Activated CD4-positive, CD25-positive, alpha-beta regulatory T cell (primary cell): ENCODE results near the gene TMEM40.
A peak's percentile ranks its signal among the peaks of the same experiment; 100 is the strongest.
"Not testable (repeated sequence)": the region's sequence is repeated elsewhere in the genome, so short reads cannot be mapped to it uniquely, and the experiment has no call there.

Experiments
- DNase-seq, 4 experiments: peaks; one replicate each; lab custom pipeline; 2025; lab: John Stamatoyannopoulos, UW

Gene TMEM40

GRCh38 chr3:12750658-12751071 is 8.4 kb downstream of the TMEM40 start:
- no peak for DNase-seq

GRCh38 chr3:12750223-12750622 is 8.8 kb downstream of the TMEM40 start:
- DNase-seq: no peak

GRCh38 chr3:12748477-12748876 is 10.6 kb downstream of the TMEM40 start:
- no peak for DNase-seq

GRCh38 chr3:12746419-12746818 is 12.6 kb downstream of the TMEM40 start:
- DNase-seq: no peak

- no peak for DNase-seq
Measured at GRCh38 chr3:12744326-12744725, 14.7 kb downstream of the TMEM40 start.

- DNase-seq: no peak
Measured at GRCh38 chr3:12743583-12743982, 15.5 kb downstream of the TMEM40 start.

GRCh38 chr3:12742330-12743107 is 16.5 kb downstream of the TMEM40 start:
- no peak for DNase-seq

- no peak for DNase-seq
Measured at GRCh38 chr3:12741209-12741608, 17.9 kb downstream of the TMEM40 start.

- no peak for DNase-seq
Measured at GRCh38 chr3:12737833-12738232, 21.2 kb downstream of the TMEM40 start.

- DNase-seq: no peak
Measured at GRCh38 chr3:12737319-12737718, 21.7 kb downstream of the TMEM40 start.

GRCh38 chr3:12734960-12735359 is 24.1 kb downstream of the TMEM40 start:
- DNase-seq: no peak

GRCh38 chr3:12733566-12733965 is 25.5 kb downstream of the TMEM40 start:
- no peak for DNase-seq

- no peak for DNase-seq
Measured at GRCh38 chr3:12730506-12731242, 28.4 kb downstream of the TMEM40 start.

GRCh38 chr3:12729051-12729651 is 29.9 kb downstream of the TMEM40 start:
- no peak for DNase-seq

GRCh38 chr3:12727937-12728336 is 31.1 kb downstream of the TMEM40 start:
- no peak for DNase-seq

- DNase-seq: no peak
Measured at GRCh38 chr3:12727481-12727880, 31.6 kb downstream of the TMEM40 start.

GRCh38 chr3:12725436-12725835 is 33.6 kb downstream of the TMEM40 start:
- DNase-seq: no peak

- DNase-seq: no peak
Measured at GRCh38 chr3:12724794-12725193, 34.3 kb downstream of the TMEM40 start.

- DNase-seq: not testable (repeated sequence)
Measured at GRCh38 chr3:12723362-12723761, 35.7 kb downstream of the TMEM40 start.

GRCh38 chr3:12722226-12722625 is 36.8 kb downstream of the TMEM40 start:
- DNase-seq: no peak

- peak; percentile 24 to 47 (median 39) for DNase-seq
Measured at GRCh38 chr3:12719984-12720898, 38.8 kb downstream of the TMEM40 start.

GRCh38 chr3:12719541-12719940 is 39.5 kb downstream of the TMEM40 start:
- no peak for DNase-seq
